ENCODE results near the gene TTYH3.

TTYH3 gene

GRCh38 chr7:2635148-2635668, 3.4 kb downstream of the TTYH3 start:
- Histone ChIP-seq H2BK5ac (ENCODE audit: low read length) (no peak overlapping the region), H2AFZ (ENCODE audit: low read length) (no peak overlapping the region), H3K18ac (ENCODE audit: low read length) (peak overlapping the region; percentile 35), H3K4me3 (ENCODE audit: low read length in 2 of 2) (no peak overlapping the region), H3K9ac (ENCODE audit: low read depth, low read length, poor library complexity) (peak overlapping the region; percentile 38), H3K79me1 (ENCODE audit: low read depth, low read length) (peaks cover 43% of the 10 kb centered on the region), H4K91ac (ENCODE audit: low read depth, low read length, poor library complexity) (no peak overlapping the region), H2BK120ac (ENCODE audit: low read depth, low read length) (no peak overlapping the region), H4K8ac (ENCODE audit: low read depth, low read length) (no peak overlapping the region), H3K27me3 (ENCODE audit: control insufficient read depth in 3 of 3, insufficient read depth in 3 of 3, low read depth in 1 of 3, low read length in 3 of 3) (peaks cover 0 to 3% (median 0%) of the 10 kb centered on the region in 3 experiments), H2BK15ac (ENCODE audit: low read length) (no peak overlapping the region), H3K4me1 (ENCODE audit: control insufficient read depth in 2 of 2, insufficient read depth in 1 of 2, low read depth in 1 of 2, low read length in 2 of 2) (peaks cover 21% of the 10 kb centered on the region in 2 donors), H3K4me2 (ENCODE audit: insufficient read depth, low read length, poor library complexity, severe bottlenecking) (no peak overlapping the region), H3K4ac (ENCODE audit: low read length) (no peak overlapping the region), H2BK12ac (ENCODE audit: low read length) (no peak overlapping the region), H3K14ac (ENCODE audit: low read length) (no peak overlapping the region), H3K36me3 (replicated peaks in 1 of 2; ENCODE audit: control insufficient read depth in 2 of 2, insufficient read depth in 2 of 2, low read length in 2 of 2) (peaks cover 14 to 34% of the 10 kb centered on the region in 2 donors), H3K9me3 (replicated peaks in 1 of 2; ENCODE audit: control insufficient read depth in 2 of 2, insufficient read depth in 1 of 2, low read depth in 1 of 2, low read length in 2 of 2) (no peaks in the 10 kb centered on the region), H3K23ac (ENCODE audit: low read depth, low read length, poor library complexity) (peak overlapping the region; percentile 46), H3K27ac (replicated peaks; ENCODE audit: low read length) (no peak overlapping the region), H2AK5ac (ENCODE audit: low read depth, low read length) (no peak overlapping the region)
- no CpG with 5 or more reads among the region's 15 CpGs for whole genome bisulfite sequencing, 2 donors (ENCODE audit: extremely low coverage in 2 of 2, insufficient read length in 2 of 2, insufficient replicate concordance in 1 of 2)
- DNase-seq (ENCODE audit: low spot score): no peak

DNA sequence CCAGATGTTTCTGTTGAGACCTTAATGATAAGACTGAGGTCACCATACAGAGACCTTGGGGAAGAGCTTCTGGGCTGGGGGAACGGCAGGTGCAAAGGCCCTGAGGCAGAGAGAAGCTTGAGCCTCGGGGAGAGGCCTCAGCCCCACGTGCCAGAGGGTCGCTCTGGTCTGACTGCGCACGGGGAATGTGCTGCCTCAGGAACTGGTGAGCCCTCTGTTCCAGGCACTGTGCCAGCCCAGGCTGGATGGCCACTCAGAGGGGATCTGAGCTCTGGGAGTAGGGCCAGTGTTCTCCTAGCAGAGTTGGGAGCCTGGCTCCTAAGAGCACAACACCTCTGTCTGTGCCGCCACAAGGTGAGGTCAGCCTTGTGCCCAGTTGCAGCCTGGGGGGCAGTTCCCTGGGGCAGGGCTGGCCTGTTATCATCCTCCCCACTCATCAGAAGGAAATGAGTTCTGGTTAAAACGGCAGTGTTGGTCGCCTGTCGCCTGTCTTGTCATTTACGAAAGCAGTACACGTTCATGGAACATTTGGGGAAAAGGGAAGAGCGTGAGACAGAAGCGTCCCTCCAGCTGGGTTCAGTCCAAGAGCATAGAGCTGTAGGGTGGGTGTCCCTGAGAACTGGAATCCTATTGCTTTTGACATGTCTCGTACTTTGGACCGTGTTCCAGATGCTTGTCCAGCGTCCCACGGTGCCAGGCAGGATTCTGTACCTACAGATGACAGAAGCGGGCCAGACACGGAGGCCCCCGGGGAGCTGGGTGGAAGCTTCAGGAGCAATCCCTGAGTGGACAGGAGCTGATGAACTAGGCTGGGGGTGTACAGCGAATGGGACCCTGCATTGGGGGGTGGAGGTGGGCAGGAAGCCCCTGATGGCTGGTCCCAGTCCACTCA, 4.3 kb downstream of the TTYH3 start:
- no CpG with 5 or more reads among the region's 22 CpGs for WGBS, 2 donors (ENCODE audit: extremely low coverage in 2 of 2, insufficient read length in 2 of 2, insufficient replicate concordance in 1 of 2)

GRCh38 chr7:2637066-2637471, 5.3 kb downstream of the TTYH3 start:
- no peak overlapping the region for H2BK120ac ChIP-seq (ENCODE audit: low read depth, low read length)
- no peak overlapping the region for H2BK15ac ChIP-seq (ENCODE audit: low read length)
- H2AK5ac ChIP-seq (ENCODE audit: low read depth, low read length): no peak overlapping the region
- H3K4ac ChIP-seq (ENCODE audit: low read length): no peak overlapping the region
- no peak overlapping the region for H3K18ac ChIP-seq (ENCODE audit: low read length)
- H3K9me3 ChIP-seq (replicated peaks in 1 of 2; ENCODE audit: control insufficient read depth in 2 of 2, insufficient read depth in 1 of 2, low read depth in 1 of 2, low read length in 2 of 2): no peaks in the 10 kb centered on the region
- H3K27ac ChIP-seq (replicated peaks; ENCODE audit: low read length): no peak overlapping the region
- no peak overlapping the region for H2BK5ac ChIP-seq (ENCODE audit: low read length)
- peaks cover 27 to 33% of the 10 kb centered on the region in 2 donors for H3K4me1 ChIP-seq (ENCODE audit: control insufficient read depth in 2 of 2, insufficient read depth in 1 of 2, low read depth in 1 of 2, low read length in 2 of 2)
- no peak overlapping the region for H3K4me2 ChIP-seq (ENCODE audit: insufficient read depth, low read length, poor library complexity, severe bottlenecking)
- H3K9ac ChIP-seq (ENCODE audit: low read depth, low read length, poor library complexity): no peak overlapping the region
- no peak overlapping the region for H2BK12ac ChIP-seq (ENCODE audit: low read length)
- H3K23ac ChIP-seq (ENCODE audit: low read depth, low read length, poor library complexity): no peak overlapping the region
- H3K79me1 ChIP-seq (ENCODE audit: low read depth, low read length): peaks cover 51% of the 10 kb centered on the region
- no peak overlapping the region for H2AFZ ChIP-seq (ENCODE audit: low read length)
- no peak for DNase-seq (ENCODE audit: low spot score)
- H3K36me3 ChIP-seq (replicated peaks in 1 of 2; ENCODE audit: control insufficient read depth in 2 of 2, insufficient read depth in 2 of 2, low read length in 2 of 2): peaks cover 14 to 40% of the 10 kb centered on the region in 2 donors
- H4K91ac ChIP-seq (ENCODE audit: low read depth, low read length, poor library complexity): no peak overlapping the region
- peak overlapping the region; percentile 21 for H3K14ac ChIP-seq (ENCODE audit: low read length)
- H3K27me3 ChIP-seq (ENCODE audit: control insufficient read depth in 3 of 3, insufficient read depth in 3 of 3, low read depth in 1 of 3, low read length in 3 of 3): no peaks in the 10 kb centered on the region
- H4K8ac ChIP-seq (ENCODE audit: low read depth, low read length): no peak overlapping the region
- WGBS, 2 donors (ENCODE audit: extremely low coverage in 2 of 2, insufficient read length in 2 of 2, insufficient replicate concordance in 1 of 2): no CpG with 5 or more reads among the region's 17 CpGs
- no peak overlapping the region for H3K4me3 ChIP-seq (ENCODE audit: low read length in 2 of 2)

More for the DNA sequence above, 4.3 kb downstream of the TTYH3 start:
- peak overlapping the region; percentile 71 for H3K18ac ChIP-seq (ENCODE audit: low read length)
- peaks cover 14 to 40% of the 10 kb centered on the region in 2 donors for H3K36me3 ChIP-seq (replicated peaks in 1 of 2; ENCODE audit: control insufficient read depth in 2 of 2, insufficient read depth in 2 of 2, low read length in 2 of 2)
- no peak overlapping the region for H2BK120ac ChIP-seq (ENCODE audit: low read depth, low read length)
- H3K79me1 ChIP-seq (ENCODE audit: low read depth, low read length): peaks cover 51% of the 10 kb centered on the region
- H3K4me3 ChIP-seq (ENCODE audit: low read length in 2 of 2): peak overlapping the region in 1 of 2 donors; percentile 11
- no peak overlapping the region for H2BK15ac ChIP-seq (ENCODE audit: low read length)
- H4K91ac ChIP-seq (ENCODE audit: low read depth, low read length, poor library complexity): no peak overlapping the region
- H3K4me1 ChIP-seq (ENCODE audit: control insufficient read depth in 2 of 2, insufficient read depth in 1 of 2, low read depth in 1 of 2, low read length in 2 of 2): peaks cover 24 to 29% of the 10 kb centered on the region in 2 donors
- H2BK12ac ChIP-seq (ENCODE audit: low read length): no peak overlapping the region
- no peak for DNase-seq (ENCODE audit: low spot score)
- peak overlapping the region; percentile 35 for H2BK5ac ChIP-seq (ENCODE audit: low read length)
- H3K27me3 ChIP-seq (ENCODE audit: control insufficient read depth in 3 of 3, insufficient read depth in 3 of 3, low read depth in 1 of 3, low read length in 3 of 3): no peaks in the 10 kb centered on the region
- H3K14ac ChIP-seq (ENCODE audit: low read length): peak overlapping the region; percentile 57
- no peak overlapping the region for H3K4ac ChIP-seq (ENCODE audit: low read length)
- peak overlapping the region; percentile 69 for H3K23ac ChIP-seq (ENCODE audit: low read depth, low read length, poor library complexity)
- H3K27ac ChIP-seq (replicated peaks; ENCODE audit: low read length): peak overlapping the region; percentile 4
- no peak overlapping the region for H2AK5ac ChIP-seq (ENCODE audit: low read depth, low read length)
- no peaks in the 10 kb centered on the region for H3K9me3 ChIP-seq (replicated peaks in 1 of 2; ENCODE audit: control insufficient read depth in 2 of 2, insufficient read depth in 1 of 2, low read depth in 1 of 2, low read length in 2 of 2)
- H4K8ac ChIP-seq (ENCODE audit: low read depth, low read length): no peak overlapping the region
- no peak overlapping the region for H2AFZ ChIP-seq (ENCODE audit: low read length)
- no peak overlapping the region for H3K4me2 ChIP-seq (ENCODE audit: insufficient read depth, low read length, poor library complexity, severe bottlenecking)
- H3K9ac ChIP-seq (ENCODE audit: low read depth, low read length, poor library complexity): peak overlapping the region; percentile 51

All from neuronal stem cell (in vitro differentiated cells).